ENCODE measurements around the gene EXOC4. TPM values are rescaled to one million over a fixed set of nuclear protein-coding genes. Genes with fewer than 3 reads are reported as not detected.

The EXOC4 gene
- total and polyA plus RNA-seq, 9 donors = 26.8 to 80.5 (median 70.7) TPM

DNA sequence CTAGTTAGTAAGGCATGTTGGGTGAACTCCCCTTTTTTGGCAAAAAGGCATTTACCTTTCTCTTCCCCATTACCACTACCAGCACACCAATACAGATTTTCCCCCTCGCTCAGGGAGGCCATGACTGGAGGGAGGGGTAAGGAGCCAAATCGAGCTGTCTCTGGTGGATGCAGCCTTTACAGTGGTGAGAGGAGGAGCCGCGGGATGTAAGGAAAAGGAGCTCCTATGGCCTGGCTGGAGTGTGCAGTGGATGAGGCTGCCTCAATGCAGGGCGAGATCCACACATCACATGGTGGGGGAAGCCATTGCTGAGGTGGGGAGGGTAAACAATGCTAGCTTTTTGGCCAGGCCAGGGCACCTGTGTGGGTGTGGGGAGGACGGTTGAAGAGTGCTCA lies 416.2 kb downstream of the EXOC4 start:
- Histone ChIP-seq H3K4me3 (no peak overlapping the region), H3K36me3 (no peaks in the 10 kb centered on the region), H3K27ac (no peak overlapping the region), H3K27me3 (no peaks in the 10 kb centered on the region), H3K9me3 (no peaks in the 10 kb centered on the region), H3K4me1 (ENCODE audit: insufficient read depth) (no peaks in the 10 kb centered on the region)
- WGBS, 3 donors = 76 to 93% (median 93%) methylated on average over 6 of the region's 6 CpGs
- DNase-seq = no peak
- TF ChIP-seq, protein P1, sequence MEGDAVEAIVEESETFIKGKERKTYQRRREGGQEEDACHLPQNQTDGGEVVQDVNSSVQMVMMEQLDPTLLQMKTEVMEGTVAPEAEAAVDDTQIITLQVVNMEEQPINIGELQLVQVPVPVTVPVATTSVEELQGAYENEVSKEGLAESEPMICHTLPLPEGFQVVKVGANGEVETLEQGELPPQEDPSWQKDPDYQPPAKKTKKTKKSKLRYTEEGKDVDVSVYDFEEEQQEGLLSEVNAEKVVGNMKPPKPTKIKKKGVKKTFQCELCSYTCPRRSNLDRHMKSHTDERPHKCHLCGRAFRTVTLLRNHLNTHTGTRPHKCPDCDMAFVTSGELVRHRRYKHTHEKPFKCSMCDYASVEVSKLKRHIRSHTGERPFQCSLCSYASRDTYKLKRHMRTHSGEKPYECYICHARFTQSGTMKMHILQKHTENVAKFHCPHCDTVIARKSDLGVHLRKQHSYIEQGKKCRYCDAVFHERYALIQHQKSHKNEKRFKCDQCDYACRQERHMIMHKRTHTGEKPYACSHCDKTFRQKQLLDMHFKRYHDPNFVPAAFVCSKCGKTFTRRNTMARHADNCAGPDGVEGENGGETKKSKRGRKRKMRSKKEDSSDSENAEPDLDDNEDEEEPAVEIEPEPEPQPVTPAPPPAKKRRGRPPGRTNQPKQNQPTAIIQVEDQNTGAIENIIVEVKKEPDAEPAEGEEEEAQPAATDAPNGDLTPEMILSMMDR (IDR thresholded peaks at IDR 0.05) = no peak
- TF ChIP-seq POLR2A (IDR thresholded peaks at IDR 0.05) = no peak
- TF ChIP-seq EP300 (IDR thresholded peaks at IDR 0.05) = no peak
- intact Hi-C loops (cut with DNase I) = no loop called here

DNA sequence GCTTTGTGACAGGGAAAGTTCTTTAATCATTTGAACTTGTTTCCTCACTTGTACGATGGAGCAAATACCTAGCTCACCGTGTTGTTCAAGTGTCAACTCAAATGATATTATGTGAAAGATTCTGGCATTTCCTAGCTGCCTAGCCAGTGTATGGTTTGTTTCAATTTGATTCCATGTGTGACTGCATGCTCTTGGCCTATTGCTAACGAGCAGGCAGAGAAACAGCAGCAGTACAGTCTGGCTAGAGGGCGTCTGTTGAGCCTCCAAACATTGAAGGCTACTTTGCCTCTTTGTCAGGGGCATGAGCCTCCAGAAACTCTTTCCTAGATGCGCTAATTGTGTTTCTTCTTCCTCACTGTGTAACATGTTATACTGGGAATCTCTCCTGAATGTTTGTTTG lies 417.4 kb downstream of the EXOC4 start:
- intact Hi-C loops (cut with DNase I) = no loop called here
- Histone ChIP-seq H3K4me1 (ENCODE audit: insufficient read depth) (no peaks in the 10 kb centered on the region), H3K27me3 (no peaks in the 10 kb centered on the region), H3K27ac (no peak overlapping the region), H3K36me3 (no peaks in the 10 kb centered on the region), H3K9me3 (no peaks in the 10 kb centered on the region), H3K4me3 (no peak overlapping the region)
- 85 to 88% (median 86%) methylated on average over 5 of the region's 5 CpGs for WGBS, 3 donors
- TF ChIP-seq, protein P1 (IDR thresholded peaks at IDR 0.05) = no peak
- no peak for TF ChIP-seq EP300 (IDR thresholded peaks at IDR 0.05)
- no peak for DNase-seq

DNA sequence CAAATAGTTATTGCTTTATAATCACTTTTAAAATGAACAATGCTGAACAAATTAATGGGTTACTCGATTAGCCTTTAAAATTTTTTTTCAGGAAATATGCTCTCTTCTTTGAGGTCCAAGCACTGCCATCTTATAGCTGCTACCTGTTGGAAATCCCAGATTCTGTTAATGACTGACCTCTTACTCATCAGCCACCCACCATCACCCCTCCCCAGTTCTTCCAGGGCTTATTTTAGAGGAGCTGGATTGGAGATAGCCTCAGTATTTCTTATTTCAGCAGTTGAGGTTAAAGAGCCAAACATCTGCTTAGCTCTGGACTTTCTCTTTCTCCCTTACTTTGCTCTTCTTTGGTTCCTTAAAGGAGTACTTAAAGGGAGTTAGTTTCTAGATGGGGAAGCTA lies 420.0 kb downstream of the EXOC4 start:
- Histone ChIP-seq H3K4me3 (no peak overlapping the region), H3K36me3 (no peaks in the 10 kb centered on the region), H3K4me1 (ENCODE audit: insufficient read depth) (no peaks in the 10 kb centered on the region), H3K9me3 (no peaks in the 10 kb centered on the region), H3K27me3 (no peaks in the 10 kb centered on the region), H3K27ac (no peak overlapping the region)
- no peak for DNase-seq
- intact Hi-C loops (cut with DNase I) = no loop called here
- TF ChIP-seq EP300 (IDR thresholded peaks at IDR 0.05) = no peak
- TF ChIP-seq, protein P1 (IDR thresholded peaks at IDR 0.05) = no peak
- no peak for TF ChIP-seq POLR2A (IDR thresholded peaks at IDR 0.05)
- WGBS, 3 donors = 91 to 98% (median 94%) methylated on average over 1 of the region's 1 CpG

DNA sequence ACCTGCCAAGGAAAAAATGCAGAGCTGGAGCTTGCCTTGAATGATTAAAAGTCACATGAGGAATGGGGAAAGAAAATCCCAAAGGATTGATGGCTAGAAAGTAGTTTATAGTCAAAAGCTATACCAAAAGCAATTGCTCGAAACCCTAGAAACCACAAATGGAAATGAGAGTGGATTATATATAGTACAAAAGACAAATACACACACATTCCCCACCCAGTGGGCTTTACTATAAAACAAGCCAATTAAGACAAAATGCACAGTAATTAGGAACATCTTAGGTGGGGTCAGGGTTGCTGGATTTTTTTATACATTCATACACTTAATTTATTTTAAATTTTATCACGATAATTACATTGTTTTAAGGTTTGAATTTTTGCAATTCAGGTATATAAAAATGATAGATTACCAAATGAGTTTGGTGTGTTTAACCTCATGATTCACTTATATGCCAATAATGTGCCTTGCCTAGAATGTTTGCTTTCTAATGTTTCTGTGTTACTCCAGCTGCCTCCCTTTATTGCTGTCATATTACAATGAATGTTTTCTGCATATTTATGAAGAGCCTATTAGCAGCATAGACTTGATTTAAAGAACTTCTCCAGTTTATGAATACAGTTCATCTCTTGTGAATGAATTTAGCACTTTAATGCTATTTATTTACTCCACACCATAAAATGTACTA lies 421.3 kb downstream of the EXOC4 start:
- WGBS, 3 donors = 92 to 94% (median 93%) methylated on average over 2 of the region's 2 CpGs
- Histone ChIP-seq H3K27ac (no peak overlapping the region), H3K9me3 (no peaks in the 10 kb centered on the region), H3K4me3 (no peak overlapping the region), H3K4me1 (ENCODE audit: insufficient read depth) (no peaks in the 10 kb centered on the region), H3K27me3 (no peaks in the 10 kb centered on the region), H3K36me3 (no peaks in the 10 kb centered on the region)
- TF ChIP-seq, protein P1 (IDR thresholded peaks at IDR 0.05) = no peak
- TF ChIP-seq EP300 (IDR thresholded peaks at IDR 0.05) (no peak), POLR2A (IDR thresholded peaks at IDR 0.05) (no peak)
- intact Hi-C loops (cut with DNase I) = no loop called here
- DNase-seq = no peak

Measured in ovary (tissue), 9 donors.